NCI-H1694 (cell line): ENCODE results near the gene OTUD5.
A peak's percentile ranks its signal among the peaks of the same experiment; 100 is the strongest.

Experiments
- DNase-seq: peaks from one replicate; lab custom pipeline; 2025; lab: John Stamatoyannopoulos, UW

Gene OTUD5

GRCh38 chrX:48911412-48912182 lies 45.8 kb downstream of the OTUD5 start, which contains the start of gene SLC35A2:
SLC35A2 (minus strand) TSS chrX:48911646; CDS start chrX:48911636, 10 bp downstream.
- DNase-seq = peak; percentile 80

GRCh38 chrX:48910926-48911411 lies 46.4 kb downstream of the OTUD5 start:
- DNase-seq = no peak

- DNase-seq = no peak
Observed at GRCh38 chrX:48909703-48910294, 47.6 kb downstream of the OTUD5 start.

GRCh38 chrX:48908600-48908999 lies 48.8 kb downstream of the OTUD5 start:
- no peak for DNase-seq

GRCh38 chrX:48905090-48905790 lies 52.2 kb downstream of the OTUD5 start:
- no peak for DNase-seq

- no peak for DNase-seq
Observed at GRCh38 chrX:48904626-48905025, 52.8 kb downstream of the OTUD5 start.

GRCh38 chrX:48904180-48904579 lies 53.2 kb downstream of the OTUD5 start:
- DNase-seq = no peak

- no peak for DNase-seq
Observed at GRCh38 chrX:48903290-48903689, 54.1 kb downstream of the OTUD5 start.

GRCh38 chrX:48902776-48903175 lies 54.6 kb downstream of the OTUD5 start:
- no peak for DNase-seq

GRCh38 chrX:48902135-48902534 lies 55.3 kb downstream of the OTUD5 start:
- no peak for DNase-seq

- no peak for DNase-seq
Observed at GRCh38 chrX:48901069-48901468, 56.3 kb downstream of the OTUD5 start.

- DNase-seq = no peak
Observed at GRCh38 chrX:48899078-48899410, 58.4 kb downstream of the OTUD5 start.

- peak; percentile 95 for DNase-seq
Observed at GRCh38 chrX:48897625-48898306, 59.6 kb downstream of the OTUD5 start, which contains the start of the genes PQBP1 and TIMM17B. PQBP1 (plus strand) TSS chrX:48897930; CDS start chrX:48898510, 580 bp downstream. TIMM17B (minus strand) TSS chrX:48897768; CDS start chrX:48897749, 19 bp downstream.

GRCh38 chrX:48897157-48897624 lies 60.2 kb downstream of the OTUD5 start:
- DNase-seq = peak; percentile 61

GRCh38 chrX:48896611-48897011 lies 60.8 kb downstream of the OTUD5 start:
- no peak for DNase-seq

GRCh38 chrX:48894891-48895290 lies 62.5 kb downstream of the OTUD5 start:
- no peak for DNase-seq

GRCh38 chrX:48893556-48894348 lies 63.7 kb downstream of the OTUD5 start:
- no peak for DNase-seq

GRCh38 chrX:48892896-48893295 lies 64.5 kb downstream of the OTUD5 start:
- DNase-seq = no peak

- peak; percentile 65 for DNase-seq
Observed at GRCh38 chrX:48891402-48892288, 65.8 kb downstream of the OTUD5 start.

GRCh38 chrX:48890934-48891401 lies 66.4 kb downstream of the OTUD5 start:
- no peak for DNase-seq
